Astrocyte (in vitro differentiated cells and primary cell): ENCODE results near the gene UGT3A1.

ENCODE experiments used
- EZH2 ChIP-seq: IDR thresholded peaks from 2 replicates; pipeline ENCODE4 v1.6.1; 2012; ENCODE audit warnings: mild to moderate bottlenecking, low read length, inconsistent platforms; ENCODE audit not compliant: insufficient read depth
- TF ChIP-seq, protein P1 (sequence below): IDR thresholded peaks from 2 replicates; pipeline ENCODE4 v1.5.1; 2011; ENCODE audit warnings: low read depth, mild to moderate bottlenecking, inconsistent platforms, low read length, moderate library complexity; ENCODE audit not compliant: insufficient read depth

DNA sequence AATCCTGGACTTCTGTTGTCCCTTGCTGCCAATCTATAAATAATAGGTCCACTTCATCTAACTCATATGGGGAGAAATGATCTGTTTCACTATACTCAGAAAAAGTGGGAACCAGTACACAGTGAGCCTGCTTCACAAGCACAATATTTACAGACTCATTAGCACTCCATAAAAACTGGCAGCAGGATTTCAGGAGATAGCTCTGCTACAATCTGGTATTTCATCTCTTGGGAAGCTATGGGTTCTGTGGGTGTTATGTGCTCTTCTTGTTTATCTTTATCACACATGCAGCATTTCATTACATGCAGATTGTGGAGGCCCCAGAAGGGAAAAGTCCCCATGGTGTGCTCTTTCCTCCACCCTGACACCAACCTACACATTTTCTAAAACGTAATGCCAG is 42.3 kb upstream of the UGT3A1 start:
- TF ChIP-seq, protein P1, sequence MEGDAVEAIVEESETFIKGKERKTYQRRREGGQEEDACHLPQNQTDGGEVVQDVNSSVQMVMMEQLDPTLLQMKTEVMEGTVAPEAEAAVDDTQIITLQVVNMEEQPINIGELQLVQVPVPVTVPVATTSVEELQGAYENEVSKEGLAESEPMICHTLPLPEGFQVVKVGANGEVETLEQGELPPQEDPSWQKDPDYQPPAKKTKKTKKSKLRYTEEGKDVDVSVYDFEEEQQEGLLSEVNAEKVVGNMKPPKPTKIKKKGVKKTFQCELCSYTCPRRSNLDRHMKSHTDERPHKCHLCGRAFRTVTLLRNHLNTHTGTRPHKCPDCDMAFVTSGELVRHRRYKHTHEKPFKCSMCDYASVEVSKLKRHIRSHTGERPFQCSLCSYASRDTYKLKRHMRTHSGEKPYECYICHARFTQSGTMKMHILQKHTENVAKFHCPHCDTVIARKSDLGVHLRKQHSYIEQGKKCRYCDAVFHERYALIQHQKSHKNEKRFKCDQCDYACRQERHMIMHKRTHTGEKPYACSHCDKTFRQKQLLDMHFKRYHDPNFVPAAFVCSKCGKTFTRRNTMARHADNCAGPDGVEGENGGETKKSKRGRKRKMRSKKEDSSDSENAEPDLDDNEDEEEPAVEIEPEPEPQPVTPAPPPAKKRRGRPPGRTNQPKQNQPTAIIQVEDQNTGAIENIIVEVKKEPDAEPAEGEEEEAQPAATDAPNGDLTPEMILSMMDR, result no peak
- TF ChIP-seq EZH2, result no peak
